ENCODE results near the gene KIF12.

- no peak for TF ChIP-seq CTCF (IDR thresholded peaks at IDR 0.05; ENCODE audit: poor library complexity)
- TF ChIP-seq EZH2 (IDR thresholded peaks at IDR 0.05; ENCODE audit: borderline replicate concordance), result no peak
- no peak for TF ChIP-seq EZH2phosphoT487 (IDR thresholded peaks at IDR 0.05; ENCODE audit: low read depth, severe bottlenecking, unreplicated experiment)
These were observed 48.9 kb downstream of the KIF12 start for GRCh38 chr9:114050226-114050568.
